CD14-positive monocyte (primary cell): Measurements from ENCODE around the gene ACAP3. TPM values are rescaled to one million over a fixed set of nuclear protein-coding genes. Genes with fewer than 3 reads are reported as not detected.

Experiments
- DNase-seq, 3 donors: peaks; one replicate each; pipeline ENCODE4 v3.0.0-alpha.2; 2011 to 2022
- H2AFZ ChIP-seq: 2 replicates; pipeline ENCODE4 v1.6.0; 2012; ENCODE audit warnings: mild to moderate bottlenecking, low read depth, low read length, inconsistent platforms; ENCODE audit not compliant: insufficient read depth, poor library complexity, severe bottlenecking
- H3K27ac ChIP-seq, 2 donors: 1 replicate in 1 of 2; 2 replicates in 1 of 2; pipeline ENCODE4 v1.5.1; 2012 to 2013; ENCODE audit warnings: low read length in 2 of 2, control low read depth in 1 of 2, inconsistent platforms in 1 of 2, low read depth in 1 of 2, mild to moderate bottlenecking in 1 of 2
- H3K27me3 ChIP-seq, 2 donors: one replicate each; pipeline versions ENCODE4 v1.6.0 to v1.6.1; 2011 to 2013; ENCODE audit warnings: low read length in 2 of 2; ENCODE audit not compliant: control insufficient read depth in 2 of 2, insufficient read depth in 2 of 2
- H3K36me3 ChIP-seq, 2 donors: replicated peaks in 1 of 2; 1 replicate in 1 of 2; 2 replicates in 1 of 2; pipeline versions ENCODE4 v1.5.1 to v1.6.1; 2012 to 2013; ENCODE audit warnings: low read length in 2 of 2, control low read depth in 1 of 2, inconsistent platforms in 1 of 2, mild to moderate bottlenecking in 1 of 2; ENCODE audit not compliant: insufficient read depth in 2 of 2, control insufficient read depth in 1 of 2
- H3K4me1 ChIP-seq, 2 donors: 1 replicate in 1 of 2; 2 replicates in 1 of 2; pipeline versions ENCODE4 v1.5.1 to v1.6.1; 2012 to 2013; ENCODE audit warnings: low read length in 2 of 2, control low read depth in 1 of 2, inconsistent platforms in 1 of 2, mild to moderate bottlenecking in 1 of 2, moderate library complexity in 1 of 2; ENCODE audit not compliant: insufficient read depth in 2 of 2, control insufficient read depth in 1 of 2
- H3K4me2 ChIP-seq: replicated peaks from 2 replicates; pipeline ENCODE3; 2012; ENCODE audit warnings: low read length, moderate library complexity, mild to moderate bottlenecking; ENCODE audit not compliant: poor library complexity, severe bottlenecking; ENCODE audit errors: extremely low read depth
- H3K4me3 ChIP-seq, 3 experiments: fragments of 200-600 bp in 1 of 3; sonication (generic) in 1 of 3; replicated peaks in 1 of 3; 1 replicate in 2 of 3; 2 replicates in 1 of 3; pipeline ENCODE4 v1.5.1; 2011 to 2013; ENCODE audit warnings: low read length in 3 of 3, mild to moderate bottlenecking in 3 of 3, control low read depth in 2 of 3, low read depth in 2 of 3, inconsistent platforms in 1 of 3, moderate library complexity in 1 of 3
- H3K79me2 ChIP-seq: 2 replicates; pipeline ENCODE4 v1.6.0; 2012; ENCODE audit warnings: mild to moderate bottlenecking, control low read depth, inconsistent platforms, low read length, moderate library complexity; ENCODE audit not compliant: insufficient read depth
- H3K9ac ChIP-seq: 2 replicates; pipeline ENCODE4 v1.6.0; 2017; ENCODE audit warnings: low read length, mild to moderate bottlenecking; ENCODE audit not compliant: insufficient read depth, poor library complexity, severe bottlenecking
- H3K9me3 ChIP-seq, 2 donors: replicated peaks in 1 of 2; 1 replicate in 1 of 2; 2 replicates in 1 of 2; pipeline versions ENCODE4 v1.5.1 to v1.6.1; 2012 to 2013; ENCODE audit warnings: low read length in 2 of 2, control low read depth in 1 of 2; ENCODE audit not compliant: control insufficient read depth in 1 of 2, insufficient read depth in 1 of 2
- H4K20me1 ChIP-seq: 2 replicates; pipeline ENCODE4 v1.6.0; 2012; ENCODE audit warnings: mild to moderate bottlenecking, low read length, control low read depth, moderate library complexity; ENCODE audit not compliant: insufficient read depth
- H3K27ac Mint-ChIP-seq, 7 donors: one replicate each; pipeline ENCODE4 v1.8.0; 2020; ENCODE audit warnings: mild to moderate bottlenecking in 7 of 7, mixed read lengths in 7 of 7, moderate library complexity in 6 of 7, inconsistent platforms in 2 of 7
- H3K27me3 Mint-ChIP-seq, 3 donors: one replicate each; pipeline ENCODE4 v1.8.0; 2021 to 2022; ENCODE audit warnings: low read depth in 3 of 3, mild to moderate bottlenecking in 3 of 3, mixed read lengths in 3 of 3, moderate library complexity in 3 of 3, inconsistent platforms in 1 of 3
- H3K36me3 Mint-ChIP-seq, 2 donors: one replicate each; pipeline ENCODE4 v1.8.0; 2020; ENCODE audit warnings: mixed read lengths in 2 of 2, inconsistent platforms in 1 of 2, mild to moderate bottlenecking in 1 of 2
- H3K4me1 Mint-ChIP-seq: one replicate; pipeline ENCODE4 v1.8.0; 2020; ENCODE audit warnings: mild to moderate bottlenecking, mixed read lengths
- H3K4me3 Mint-ChIP-seq, 2 donors: one replicate each; pipeline ENCODE4 v1.8.0; 2020; ENCODE audit warnings: mild to moderate bottlenecking in 2 of 2, mixed read lengths in 2 of 2, moderate library complexity in 1 of 2
- H3K9me3 Mint-ChIP-seq, 7 donors: one replicate each; pipeline ENCODE4 v1.8.0; 2020 to 2022; ENCODE audit warnings: mixed read lengths in 7 of 7, mild to moderate bottlenecking in 6 of 7, moderate library complexity in 6 of 7, inconsistent platforms in 2 of 7
- WGBS: methylation state at CpG from one replicate; pipeline ENCODE4 v1.1.5; 2013; ENCODE audit warnings: missing lambda C conversion rate; ENCODE audit not compliant: insufficient coverage; 5-methylcytosine and 5-hydroxymethylcytosine counted together
- intact Hi-C, 2 donors: fragments of 100-400 bp; cut with micrococcal nuclease; formaldehyde crosslinking; loops; one replicate each; pipeline versions ENCODE4 v1.15.0 to v1.15.1; 2023
- polyA plus RNA-seq, 3 donors: library from polyadenylated mRNA; depleted of rRNA in 1 of 3; unstranded in 2 of 3; stranded (reverse) in 1 of 3; fragments of 300-500 nt in 2 of 3; fragments of >200 nt in 1 of 3; fragmentation: Illumina TruSeq in 2 of 3; gene quantifications; 1 replicate in 2 of 3; 2 replicates in 1 of 3; pipeline ENCODE4 v1.2.3, GENCODE V29; 2012 to 2021
- TF ChIP-seq, protein P1 (sequence below): fragments of 200-600 bp; IDR thresholded peaks from one replicate; pipeline ENCODE4 v1.8.0; 2022; ENCODE audit warnings: antibody characterized with exemption, mild to moderate bottlenecking

ACAP3 gene
- polyA plus RNA-seq, 3 donors, result 3.5 to 132 (median 4.0) TPM

DNA sequence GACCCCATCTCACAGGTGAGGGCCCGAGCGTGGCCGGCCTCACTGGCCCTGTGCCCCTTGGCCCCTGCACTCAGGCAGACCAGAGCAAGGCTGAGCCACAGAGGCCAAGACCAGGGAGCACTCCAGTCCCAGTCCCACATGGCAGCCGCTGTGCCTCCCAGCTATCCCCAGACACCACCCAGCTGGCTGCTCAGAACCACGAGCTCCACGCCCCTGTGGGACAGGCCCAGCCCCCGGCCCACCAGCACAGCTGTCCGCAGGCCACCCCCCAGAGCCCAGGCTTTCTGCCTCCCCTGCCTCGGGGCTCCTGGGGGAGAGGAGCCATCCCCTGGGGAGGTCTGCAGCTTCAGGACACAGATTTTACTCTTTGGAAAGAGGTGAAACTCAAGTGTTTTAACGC is 52.1 kb downstream of the ACAP3 start:
- H3K4me1 Mint-ChIP-seq, result peaks cover 13% of the 10 kb centered on the region
- peaks cover 0 to 2% (median 0%) of the 10 kb centered on the region in 3 donors for H3K27me3 Mint-ChIP-seq
- Histone ChIP-seq H3K36me3 (peaks cover 53 to 74% of the 10 kb centered on the region in 2 donors), H3K9me3 (no peaks in the 10 kb centered on the region), H3K79me2 (peaks cover 4% of the 10 kb centered on the region), H2AFZ (no peak overlapping the region), H3K4me1 (peaks cover 8 to 10% of the 10 kb centered on the region in 2 donors), H4K20me1 (peaks cover 80% of the 10 kb centered on the region), H3K9ac (no peak overlapping the region), H3K4me2 (no peak overlapping the region), H3K27me3 (no peaks in the 10 kb centered on the region), H3K4me3 (no peak overlapping the region), H3K27ac (no peak overlapping the region)
- no peak for DNase-seq
- peaks cover 0 to 2% (median 0%) of the 10 kb centered on the region in 7 donors for H3K9me3 Mint-ChIP-seq
- WGBS, result over 99% methylated on average over 6 of the region's 10 CpGs
- intact Hi-C loops, result no loop called here
- H3K27ac Mint-ChIP-seq, result peak overlapping the region in 2 of 7 donors; percentile 13 to 31
- H3K4me3 Mint-ChIP-seq, result no peak overlapping the region
- peaks cover 58 to 77% of the 10 kb centered on the region in 2 donors for H3K36me3 Mint-ChIP-seq
- TF ChIP-seq, protein P1, sequence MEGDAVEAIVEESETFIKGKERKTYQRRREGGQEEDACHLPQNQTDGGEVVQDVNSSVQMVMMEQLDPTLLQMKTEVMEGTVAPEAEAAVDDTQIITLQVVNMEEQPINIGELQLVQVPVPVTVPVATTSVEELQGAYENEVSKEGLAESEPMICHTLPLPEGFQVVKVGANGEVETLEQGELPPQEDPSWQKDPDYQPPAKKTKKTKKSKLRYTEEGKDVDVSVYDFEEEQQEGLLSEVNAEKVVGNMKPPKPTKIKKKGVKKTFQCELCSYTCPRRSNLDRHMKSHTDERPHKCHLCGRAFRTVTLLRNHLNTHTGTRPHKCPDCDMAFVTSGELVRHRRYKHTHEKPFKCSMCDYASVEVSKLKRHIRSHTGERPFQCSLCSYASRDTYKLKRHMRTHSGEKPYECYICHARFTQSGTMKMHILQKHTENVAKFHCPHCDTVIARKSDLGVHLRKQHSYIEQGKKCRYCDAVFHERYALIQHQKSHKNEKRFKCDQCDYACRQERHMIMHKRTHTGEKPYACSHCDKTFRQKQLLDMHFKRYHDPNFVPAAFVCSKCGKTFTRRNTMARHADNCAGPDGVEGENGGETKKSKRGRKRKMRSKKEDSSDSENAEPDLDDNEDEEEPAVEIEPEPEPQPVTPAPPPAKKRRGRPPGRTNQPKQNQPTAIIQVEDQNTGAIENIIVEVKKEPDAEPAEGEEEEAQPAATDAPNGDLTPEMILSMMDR, result no peak

DNA sequence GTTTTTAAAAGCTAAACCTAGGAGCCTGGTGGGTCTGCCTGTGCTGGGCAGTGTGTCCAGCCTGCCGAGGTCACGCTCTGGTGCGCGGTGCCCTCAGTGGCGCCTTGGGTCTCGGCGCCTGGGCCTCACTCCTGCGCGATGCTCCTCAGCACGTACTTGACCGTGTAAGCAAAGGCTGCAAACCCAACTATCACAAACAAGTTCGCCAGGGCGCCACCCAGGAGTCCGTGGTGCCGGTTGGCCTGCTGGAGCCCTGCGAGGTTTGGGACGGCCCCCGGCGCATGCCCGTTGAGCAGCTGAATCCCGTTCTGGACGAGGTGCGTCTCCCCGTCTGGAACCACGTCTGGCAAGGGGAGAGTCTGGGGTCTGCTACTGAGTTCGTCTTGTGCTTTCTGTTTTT is 52.7 kb downstream of the ACAP3 start:
- intact Hi-C loops, result no loop called here
- no peak overlapping the region for H3K27ac ChIP-seq
- no peak overlapping the region for H3K4me3 Mint-ChIP-seq
- peaks cover 0 to 2% (median 0%) of the 10 kb centered on the region in 7 donors for H3K9me3 Mint-ChIP-seq
- H3K79me2 ChIP-seq, result peaks cover 4% of the 10 kb centered on the region
- no peaks in the 10 kb centered on the region for H3K27me3 ChIP-seq
- no peak overlapping the region for H3K4me2 ChIP-seq
- TF ChIP-seq, protein P1, result no peak
- no peak overlapping the region for H2AFZ ChIP-seq
- DNase-seq, result no peak
- H3K27me3 Mint-ChIP-seq, result peaks cover 0 to 2% (median 0%) of the 10 kb centered on the region in 3 donors
- no peak overlapping the region for H3K27ac Mint-ChIP-seq
- H3K4me1 ChIP-seq, result peaks cover 5% of the 10 kb centered on the region in 2 donors
- peaks cover 76% of the 10 kb centered on the region for H4K20me1 ChIP-seq
- no peaks in the 10 kb centered on the region for H3K9me3 ChIP-seq
- H3K4me3 ChIP-seq, result no peak overlapping the region
- 96% methylated on average over 21 of the region's 26 CpGs for WGBS
- peaks cover 56 to 76% of the 10 kb centered on the region in 2 donors for H3K36me3 Mint-ChIP-seq
- H3K9ac ChIP-seq, result no peak overlapping the region
- peaks cover 8% of the 10 kb centered on the region for H3K4me1 Mint-ChIP-seq
- H3K36me3 ChIP-seq, result peaks cover 53 to 71% of the 10 kb centered on the region in 2 donors
